GM12878 (cell line): ENCODE data around the gene UMAD1. TPM values are rescaled to one million over a fixed set of nuclear protein-coding genes. Genes with fewer than 3 reads are reported as not detected.

Source experiments
- ASH2L ChIP-seq: fragments of 300-600, 200-600 bp; sonication (generic); IDR thresholded peaks from 2 replicates; pipeline ENCODE4 v1.6.1; 2017; ENCODE audit warnings: low read depth, mild to moderate bottlenecking, borderline replicate concordance
- BCL11A ChIP-seq: IDR thresholded peaks from 2 replicates; pipeline ENCODE4 v1.6.1; 2011; ENCODE audit warnings: low read depth, low read length
- BHLHE40 ChIP-seq, 2 experiments: fragments of 450-650 bp in 1 of 2; IDR thresholded peaks; 2 replicates each; pipeline ENCODE4 v1.6.1; 2011 to 2017; ENCODE audit warnings: low read depth in 2 of 2, borderline replicate concordance in 1 of 2, improper control_type of control experiment in 1 of 2, low read length in 1 of 2, mild to moderate bottlenecking in 1 of 2
- CBX5 ChIP-seq: sonication (generic); IDR thresholded peaks from 2 replicates; pipeline ENCODE4 v1.6.1; 2016; ENCODE audit warnings: low read depth, moderate library complexity, mild to moderate bottlenecking, inconsistent platforms
- CREB1 ChIP-seq: IDR thresholded peaks from 2 replicates; pipeline ENCODE4 v1.6.1; 2012; ENCODE audit warnings: low read depth, mild to moderate bottlenecking, inconsistent platforms
- EED ChIP-seq: sonication (generic); IDR thresholded peaks from 2 replicates; pipeline ENCODE4 v1.6.1; 2016; ENCODE audit warnings: antibody characterized with exemption, low read depth
- HCFC1 ChIP-seq: fragments of 150-350 bp; IDR thresholded peaks from 2 replicates; pipeline ENCODE4 v1.6.1; 2014; ENCODE audit warnings: low read length
- HDAC2 ChIP-seq: fragments of 200-600 bp; sonication (generic); IDR thresholded peaks from 2 replicates; pipeline ENCODE4 v1.6.1; 2017
- KDM1A ChIP-seq: fragments of 200-600 bp; sonication (generic); IDR thresholded peaks from 2 replicates; pipeline ENCODE4 v1.6.1; 2016; ENCODE audit warnings: borderline replicate concordance
- NFYB ChIP-seq: IDR thresholded peaks from 2 replicates; pipeline ENCODE4 v1.6.1; 2011; ENCODE audit warnings: low read depth, mild to moderate bottlenecking, low read length, improper control_type of control experiment, moderate library complexity; ENCODE audit not compliant: insufficient read depth
- NRF1 ChIP-seq: conservative IDR thresholded peaks from 2 replicates; pipeline ENCODE4 v1.6.1; 2011; ENCODE audit warnings: mild to moderate bottlenecking, low read depth, low read length, improper control_type of control experiment
- POU2F2 ChIP-seq: IDR thresholded peaks from 3 replicates; pipeline ENCODE4 v1.6.1; 2011; ENCODE audit warnings: low read depth, mild to moderate bottlenecking, low read length, borderline replicate concordance
- RCOR1 ChIP-seq: conservative IDR thresholded peaks from 2 replicates; pipeline ENCODE4 v1.6.1; 2012; ENCODE audit warnings: low read depth, low read length, improper control_type of control experiment
- RFX5 ChIP-seq: IDR thresholded peaks from 2 replicates; pipeline ENCODE4 v1.6.1; 2011; ENCODE audit warnings: low read depth, low read length, improper control_type of control experiment
- SREBF1 ChIP-seq: IDR thresholded peaks from 2 replicates; pipeline ENCODE4 v1.6.1; 2012; ENCODE audit warnings: mild to moderate bottlenecking, low read length
- SREBF2 ChIP-seq: IDR thresholded peaks from 2 replicates; pipeline ENCODE4 v1.6.1; 2012; ENCODE audit warnings: mild to moderate bottlenecking, low read length
- STAT1 ChIP-seq: fragments of 450-650 bp; conservative IDR thresholded peaks from 2 replicates; pipeline ENCODE4 v1.6.1; 2014; ENCODE audit warnings: antibody characterized with exemption, mild to moderate bottlenecking
- SUPT20H ChIP-seq: IDR thresholded peaks from 2 replicates; pipeline ENCODE4 v1.6.1; 2011; ENCODE audit warnings: low read depth, mild to moderate bottlenecking, low read length, moderate library complexity, borderline replicate concordance; ENCODE audit not compliant: control insufficient read depth
- TCF12 ChIP-seq: IDR thresholded peaks from 2 replicates; pipeline ENCODE4 v1.6.1; 2011; ENCODE audit warnings: low read depth, mild to moderate bottlenecking, low read length
- ZBTB40 ChIP-seq: fragments of 450-650 bp; IDR thresholded peaks from 2 replicates; pipeline ENCODE4 v1.6.1; 2016; ENCODE audit warnings: mild to moderate bottlenecking, moderate library complexity, borderline replicate concordance
- ZNF384 ChIP-seq: IDR thresholded peaks from 2 replicates; pipeline ENCODE4 v1.6.1; 2012; ENCODE audit warnings: low read depth, mild to moderate bottlenecking, low read length, improper control_type of control experiment, borderline replicate concordance
- ZNF687 ChIP-seq: fragments of 450-650 bp; IDR thresholded peaks from 2 replicates; pipeline ENCODE4 v1.6.1; 2017; ENCODE audit warnings: mild to moderate bottlenecking, moderate library complexity
- polyA plus RNA-seq, 11 experiments: library from polyadenylated mRNA; depleted of rRNA in 4 of 11; unstranded in 6 of 11; stranded (reverse) in 5 of 11; fragments of >200 nt; fragmentation: Nextera tagmentation in 4 of 11; fragmentation: Illumina TruSeq in 1 of 11; extraction: Ambion mirVana in 4 of 11; extraction: Trizol in 1 of 11; gene quantifications; 1 replicate in 1 of 11; 2 replicates in 10 of 11; pipeline versions ENCODE4 v1.2.1 to v1.2.3, GENCODE V29; 2011 to 2016; ENCODE audit warnings: inconsistent platforms in 2 of 11, missing spikeins in 2 of 11, low read depth in 1 of 11
- total RNA-seq, 4 experiments: library from RNA; depleted of rRNA in 3 of 4; stranded (reverse); fragments of >200 nt in 3 of 4; fragmentation: Illumina TruSeq in 1 of 4; extraction: Trizol in 1 of 4; gene quantifications; 2 replicates each; pipeline versions ENCODE4 v1.2.1 to v1.2.3, GENCODE V29; 2013 to 2021
- TF ChIP-seq, protein P1 (sequence below): fragments of 450-650 bp; IDR thresholded peaks from 2 replicates; pipeline ENCODE4 v1.6.1; 2017; ENCODE audit warnings: mild to moderate bottlenecking, low read depth, inconsistent platforms; ENCODE audit not compliant: poor library complexity, severe bottlenecking

The UMAD1 gene
- total and polyA plus RNA-seq, 10 of the 15 experiments (the other 5 are each of a cell fraction or from before 2014, with no cell fraction given): 6.0 to 28.6 (median 9.3) TPM

DNA sequence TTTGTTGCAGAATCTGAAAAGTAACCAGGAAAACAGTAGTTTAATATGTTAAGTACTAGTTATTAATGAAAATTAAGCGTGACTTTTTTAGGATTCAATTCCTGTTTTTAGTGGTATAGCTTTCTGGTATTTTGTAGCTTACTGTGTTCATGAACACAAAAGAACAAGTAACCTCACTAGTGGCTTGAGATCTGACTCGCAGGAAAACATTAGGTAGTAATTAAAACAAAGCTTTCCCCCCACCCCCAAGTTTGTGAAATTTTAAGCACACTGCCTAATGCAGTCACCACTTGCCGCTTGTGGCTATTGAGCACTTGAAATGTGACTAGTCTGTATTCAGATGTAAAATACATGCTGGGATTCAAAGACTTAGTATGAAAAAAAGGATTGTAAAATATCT is 180.4 kb downstream of the UMAD1 start (continued):
- TF ChIP-seq BHLHE40 (IDR thresholded peaks at IDR 0.05; ENCODE audit: borderline replicate concordance in 1 of 2, low read depth in 2 of 2, low read length in 1 of 2) (peak; percentile 83 to 85), NFYB (no peak), RFX5 (no peak), SREBF2 (no peak), NRF1 (no peak), ASH2L (no peak), ZNF384 (no peak; the same call in 1 of the 2 replicates), SUPT20H (no peak), CBX5 (0 out of 2 replicates have a peak, but pooled peaks have one; percentile 30), STAT1 (no peak), EED (no peak), HCFC1 (no peak), ZBTB40 (no peak), RCOR1 (no peak), POU2F2 (peak; percentile 38; the same call in 1 of the 3 replicates), TCF12 (0 out of 2 replicates have a peak, but pooled peaks have one; percentile 20), BCL11A (peak; percentile 83), SREBF1 (no peak), CREB1 (no peak), ZNF687 (peak; percentile 9; the same call in 1 of the 2 replicates), KDM1A (no peak), HDAC2 (no peak)
- TF ChIP-seq, protein P1, sequence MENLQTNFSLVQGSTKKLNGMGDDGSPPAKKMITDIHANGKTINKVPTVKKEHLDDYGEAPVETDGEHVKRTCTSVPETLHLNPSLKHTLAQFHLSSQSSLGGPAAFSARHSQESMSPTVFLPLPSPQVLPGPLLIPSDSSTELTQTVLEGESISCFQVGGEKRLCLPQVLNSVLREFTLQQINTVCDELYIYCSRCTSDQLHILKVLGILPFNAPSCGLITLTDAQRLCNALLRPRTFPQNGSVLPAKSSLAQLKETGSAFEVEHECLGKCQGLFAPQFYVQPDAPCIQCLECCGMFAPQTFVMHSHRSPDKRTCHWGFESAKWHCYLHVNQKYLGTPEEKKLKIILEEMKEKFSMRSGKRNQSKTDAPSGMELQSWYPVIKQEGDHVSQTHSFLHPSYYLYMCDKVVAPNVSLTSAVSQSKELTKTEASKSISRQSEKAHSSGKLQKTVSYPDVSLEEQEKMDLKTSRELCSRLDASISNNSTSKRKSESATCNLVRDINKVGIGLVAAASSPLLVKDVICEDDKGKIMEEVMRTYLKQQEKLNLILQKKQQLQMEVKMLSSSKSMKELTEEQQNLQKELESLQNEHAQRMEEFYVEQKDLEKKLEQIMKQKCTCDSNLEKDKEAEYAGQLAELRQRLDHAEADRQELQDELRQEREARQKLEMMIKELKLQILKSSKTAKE: peak; percentile 75
